Psoas muscle (tissue), 8 donors: ENCODE data around the gene ZNF417. TPM values are rescaled to one million over a fixed set of nuclear protein-coding genes. Genes with fewer than 3 reads are reported as not detected.
A peak's percentile ranks its signal among the peaks of the same experiment; 100 is the strongest.
"Not testable (repeated sequence)": the region's sequence is repeated elsewhere in the genome, so short reads cannot be mapped to it uniquely, and the experiment has no call there.

ENCODE experiments used
- ATAC-seq, 4 donors: fragments of 200-7000 bp; cut with Tn5 transposase; one replicate each; pipeline ENCODE4 v1.9.1; 2020; ENCODE audit warnings: moderate library complexity in 3 of 4, mild to moderate bottlenecking in 2 of 4
- DNase-seq, 2 donors: peaks; one replicate each; pipeline ENCODE4 v3.0.0-alpha.2; 2020
- H3K27ac ChIP-seq: fragments of 200-600 bp; one replicate; pipeline ENCODE4 v1.8.0; 2022
- H3K27me3 ChIP-seq, 3 donors: fragments of 200-600 bp in 1 of 3; one replicate each; pipeline versions ENCODE4 v1.6.1 to v1.8.0; 2013 to 2022; ENCODE audit warnings: low read length in 2 of 3, mild to moderate bottlenecking in 2 of 3, moderate library complexity in 1 of 3; ENCODE audit not compliant: insufficient read depth in 3 of 3
- H3K36me3 ChIP-seq, 2 donors: fragments of 200-600 bp in 1 of 2; one replicate each; pipeline versions ENCODE4 v1.6.1 to v1.8.0; 2013 to 2022; ENCODE audit warnings: low read depth in 1 of 2, mild to moderate bottlenecking in 1 of 2, moderate library complexity in 1 of 2; ENCODE audit not compliant: insufficient read depth in 1 of 2
- H3K4me1 ChIP-seq: fragments of 200-600 bp; one replicate; pipeline ENCODE4 v1.8.0; 2022
- H3K4me3 ChIP-seq: fragments of 200-600 bp; one replicate; pipeline ENCODE4 v1.8.0; 2022; ENCODE audit warnings: mild to moderate bottlenecking
- H3K9me3 ChIP-seq: fragments of 200-600 bp; one replicate; pipeline ENCODE4 v1.8.0; 2022
- WGBS, 3 donors: extraction: QIAGEN DNeasy Blood & Tissue Kit; methylation state at CpG; one replicate each; pipeline versions ENCODE4 v1.1.6 to v1.1.7; 2013; 5-methylcytosine and 5-hydroxymethylcytosine counted together
- intact Hi-C, 2 donors: fragments of 100-400 bp; cut with DNase I; formaldehyde crosslinking; loops; one replicate each; pipeline versions ENCODE4 v1.11.0 to v1.14.2; 2022
- long read RNA-seq, 2 donors: library from polyadenylated mRNA; unstranded; transcript quantifications; one replicate each; pipeline ENCODE4 v2.0.0, GENCODE V29; 2021
- polyA plus RNA-seq, 3 donors: library from polyadenylated mRNA; stranded (reverse); fragments of 200-250 nt; gene quantifications; one replicate each; pipeline ENCODE4 v1.2.3, GENCODE V29; 2013
- total RNA-seq, 4 donors: library from RNA; stranded (reverse); fragmentation: NEBNext Ultra II Directional in 2 of 4; extraction: Animal tissue kit (Norgen Biotek cat#: 25700) in 2 of 4; gene quantifications; one replicate each; pipeline versions ENCODE4 v1.2.1 to v1.2.4, GENCODE V29; 2021 to 2023
- TF ChIP-seq, protein P1 (sequence below): fragments of 200-600 bp; IDR thresholded peaks from one replicate; pipeline ENCODE4 v1.8.0; 2022; ENCODE audit warnings: antibody characterized with exemption
- donor health status: healthy with polysubstance abuse.
- donor health status: DM: no; HTN: no; CAD: no; lungs with moderate emphysema.
- donor health status: Bipolar disorder and iron deficiency.
- donor health status: healthy.
- donor health status: DM: yes; HTN: yes; CAD: no.
- donor health status: DM: no; HTN: no; CAD: no.
- donor health status: DM: no; HTN: no; CAD: no.
- donor health status: DM: yes; HTN: yes; CAD: no.

The ZNF417 gene
- total RNA-seq (1 to 10 TPM; 3.8 to 9.5 (median 7.4) TPM), polyA plus RNA-seq (1 to 10 TPM; 1.5 to 5.2 (median 1.8) TPM)
- long read RNA-seq, donor 1, partial matches to known transcripts: 0 of 1 reads
- long read RNA-seq, donor 1, other reads (novel, unspliced or antisense): 0 of 1 reads
- long read RNA-seq, donor 2, partial matches to known transcripts: 0 of 2 reads
- long read RNA-seq, donor 2, other reads (novel, unspliced or antisense): 1 of 2 reads

DNA sequence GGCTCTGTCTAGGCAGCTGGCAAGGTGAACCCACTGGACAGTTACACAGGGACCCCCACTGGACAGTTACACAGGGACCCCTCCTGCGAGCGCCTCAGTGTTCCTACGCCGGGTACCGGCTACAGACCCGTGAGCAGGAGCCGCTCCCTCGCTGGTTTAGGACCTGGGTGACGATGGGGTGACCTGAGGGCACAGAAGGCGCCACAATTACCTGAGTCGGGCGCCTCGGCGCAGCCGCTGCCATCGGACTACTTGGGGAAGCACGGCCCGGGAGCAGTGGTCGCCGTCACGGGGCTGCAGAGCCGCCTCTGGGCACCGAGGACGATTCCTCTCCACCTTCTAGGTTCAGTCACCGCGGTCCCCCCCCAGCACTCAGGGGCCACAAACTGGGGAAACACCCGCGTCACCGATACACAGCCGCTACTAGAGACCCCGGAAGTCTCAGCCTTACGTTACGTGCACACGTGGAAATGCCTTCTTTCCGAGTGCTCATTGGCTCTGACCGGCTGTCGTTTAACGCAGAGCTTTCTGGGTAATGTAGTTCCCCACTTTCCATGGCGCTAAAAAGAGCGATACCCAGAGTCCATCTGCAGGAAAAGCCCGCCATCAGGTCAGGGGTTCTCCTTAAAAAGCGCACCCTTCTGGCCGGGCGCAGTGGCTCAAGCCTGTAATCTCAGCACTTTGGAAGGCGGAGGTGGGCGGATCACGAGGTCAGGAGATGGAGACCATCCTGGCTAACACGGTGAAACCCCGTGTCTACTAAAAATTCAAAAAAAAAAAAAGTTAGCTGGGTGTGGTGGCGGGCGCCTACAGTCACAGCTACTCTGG, at the start of gene ZNF417:
Gene ZNF417, minus strand, starts transcription at position 425 of the 828 bp plus-strand sequence. Its CDS starts 181 bp downstream, at position 244.
- WGBS, 3 donors: 0 to 1% (median 0%) methylated on average over 43 to 51 of the region's 51 CpGs
- intact Hi-C loops: loop anchor here in 1 of 2 donors (10.0 kb wide), 1 partner anchor 192 kb away; the partner anchor contains the start of gene ZNF671
- DNase-seq (peak; percentile 75 to 85), ATAC-seq (peak; percentile 99 to 100 (median 100))
- Histone ChIP-seq H3K36me3 (peaks cover 0 to 20% of the 10 kb centered on the region in 2 donors), H3K9me3 (peaks cover 12% of the 10 kb centered on the region), H3K27ac (peak within 1 kb of the TSS; percentile 80), H3K4me3 (peak within 1 kb of the TSS; percentile 86)
- H3K4me1 ChIP-seq, H3K27me3 ChIP-seq: not testable (repeated sequence)

DNA sequence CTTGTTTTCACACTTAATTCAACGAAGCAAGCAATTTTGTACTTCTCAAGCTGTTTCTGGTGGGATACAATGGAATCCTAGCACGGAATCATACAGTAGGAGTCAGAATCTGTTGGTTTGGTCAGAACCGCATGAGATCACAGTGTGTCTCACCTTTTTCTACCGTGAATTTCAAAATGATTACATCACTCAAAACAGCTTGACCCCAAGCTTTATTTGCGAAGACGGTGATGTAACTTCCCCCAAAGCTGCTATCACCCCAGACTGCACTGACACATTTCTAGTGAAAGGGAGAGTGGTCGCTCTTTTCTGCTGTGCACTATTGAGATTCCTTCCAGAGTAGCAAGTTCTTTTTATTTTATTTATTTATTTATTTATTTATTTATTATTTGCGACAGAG, 48.4 kb upstream of the ZNF417 start:
- no peak overlapping the region for H3K27ac ChIP-seq
- no peak for DNase-seq
- no peaks in the 10 kb centered on the region for H3K4me1 ChIP-seq
- ATAC-seq: no peak
- TF ChIP-seq, protein P1, sequence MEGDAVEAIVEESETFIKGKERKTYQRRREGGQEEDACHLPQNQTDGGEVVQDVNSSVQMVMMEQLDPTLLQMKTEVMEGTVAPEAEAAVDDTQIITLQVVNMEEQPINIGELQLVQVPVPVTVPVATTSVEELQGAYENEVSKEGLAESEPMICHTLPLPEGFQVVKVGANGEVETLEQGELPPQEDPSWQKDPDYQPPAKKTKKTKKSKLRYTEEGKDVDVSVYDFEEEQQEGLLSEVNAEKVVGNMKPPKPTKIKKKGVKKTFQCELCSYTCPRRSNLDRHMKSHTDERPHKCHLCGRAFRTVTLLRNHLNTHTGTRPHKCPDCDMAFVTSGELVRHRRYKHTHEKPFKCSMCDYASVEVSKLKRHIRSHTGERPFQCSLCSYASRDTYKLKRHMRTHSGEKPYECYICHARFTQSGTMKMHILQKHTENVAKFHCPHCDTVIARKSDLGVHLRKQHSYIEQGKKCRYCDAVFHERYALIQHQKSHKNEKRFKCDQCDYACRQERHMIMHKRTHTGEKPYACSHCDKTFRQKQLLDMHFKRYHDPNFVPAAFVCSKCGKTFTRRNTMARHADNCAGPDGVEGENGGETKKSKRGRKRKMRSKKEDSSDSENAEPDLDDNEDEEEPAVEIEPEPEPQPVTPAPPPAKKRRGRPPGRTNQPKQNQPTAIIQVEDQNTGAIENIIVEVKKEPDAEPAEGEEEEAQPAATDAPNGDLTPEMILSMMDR: no peak
- intact Hi-C loops: no loop called here
- peaks cover 91% of the 10 kb centered on the region for H3K9me3 ChIP-seq
- no peaks in the 10 kb centered on the region for H3K27me3 ChIP-seq
- WGBS, 3 donors: 80 to 93% (median 91%) methylated on average over 8 of the region's 8 CpGs
- peaks cover 0 to 11% of the 10 kb centered on the region in 2 donors for H3K36me3 ChIP-seq
- H3K4me3 ChIP-seq: no peak overlapping the region

DNA sequence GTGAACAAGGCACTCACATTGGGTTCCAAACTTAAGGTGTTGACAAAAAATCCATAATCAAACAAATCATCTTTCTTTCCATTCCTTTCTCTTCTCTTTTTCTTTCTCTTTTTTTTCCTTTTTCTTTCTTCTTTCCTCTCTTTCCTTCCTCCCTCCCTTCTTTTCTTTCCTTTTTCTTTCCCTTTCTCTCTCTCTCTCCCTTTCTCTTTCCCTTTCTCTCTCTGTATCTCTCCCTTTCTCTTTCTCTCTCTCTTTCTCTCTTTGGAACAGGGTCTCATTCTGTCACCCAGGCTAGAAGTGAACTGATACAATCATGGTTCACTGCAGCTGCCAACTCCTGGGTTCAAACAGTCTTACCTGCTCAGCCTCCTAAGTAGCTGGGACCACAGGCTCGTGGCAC, 45.4 kb upstream of the ZNF417 start:
- no peak for ATAC-seq
- Histone ChIP-seq H3K27ac (no peak overlapping the region), H3K4me3 (no peak overlapping the region), H3K9me3 (peaks cover 84% of the 10 kb centered on the region), H3K27me3 (no peaks in the 10 kb centered on the region), H3K4me1 (no peaks in the 10 kb centered on the region), H3K36me3 (peaks cover 0 to 5% of the 10 kb centered on the region in 2 donors)
- TF ChIP-seq, protein P1: no peak
- intact Hi-C loops: no loop called here
- 71 to 84% (median 81%) methylated on average over 1 of the region's 1 CpG for WGBS, 3 donors
- no peak for DNase-seq

DNA sequence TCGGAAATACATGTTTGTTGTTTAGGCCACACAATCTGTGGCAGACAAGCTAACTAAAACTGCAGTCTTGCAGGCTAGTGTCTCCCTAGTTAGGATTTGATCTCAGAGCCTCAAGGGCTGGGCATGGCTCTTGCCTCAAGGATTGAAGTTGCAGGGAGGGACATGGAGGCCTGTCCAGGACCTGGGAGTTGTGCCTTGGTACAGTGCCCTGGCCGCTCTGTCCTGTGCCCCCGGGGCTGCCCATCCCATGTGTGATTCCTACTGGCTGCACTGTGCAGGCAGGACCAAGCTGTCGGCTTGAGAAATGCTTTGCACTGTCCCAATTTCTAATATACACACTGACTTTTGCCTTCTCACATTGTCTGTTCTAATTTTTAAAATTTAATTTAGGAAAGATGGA, 38.6 kb upstream of the ZNF417 start:
- H3K9me3 ChIP-seq: peaks cover 52% of the 10 kb centered on the region
- no peaks in the 10 kb centered on the region for H3K36me3 ChIP-seq
- DNase-seq (no peak), ATAC-seq (no peak)
- H3K27me3 ChIP-seq: no peaks in the 10 kb centered on the region
- H3K4me1 ChIP-seq: no peaks in the 10 kb centered on the region
- TF ChIP-seq, protein P1: no peak
- H3K27ac ChIP-seq: no peak overlapping the region
- H3K4me3 ChIP-seq: no peak overlapping the region
- WGBS, 3 donors: 87 to 91% (median 87%) methylated on average over 4 of the region's 4 CpGs
- intact Hi-C loops: no loop called here

DNA sequence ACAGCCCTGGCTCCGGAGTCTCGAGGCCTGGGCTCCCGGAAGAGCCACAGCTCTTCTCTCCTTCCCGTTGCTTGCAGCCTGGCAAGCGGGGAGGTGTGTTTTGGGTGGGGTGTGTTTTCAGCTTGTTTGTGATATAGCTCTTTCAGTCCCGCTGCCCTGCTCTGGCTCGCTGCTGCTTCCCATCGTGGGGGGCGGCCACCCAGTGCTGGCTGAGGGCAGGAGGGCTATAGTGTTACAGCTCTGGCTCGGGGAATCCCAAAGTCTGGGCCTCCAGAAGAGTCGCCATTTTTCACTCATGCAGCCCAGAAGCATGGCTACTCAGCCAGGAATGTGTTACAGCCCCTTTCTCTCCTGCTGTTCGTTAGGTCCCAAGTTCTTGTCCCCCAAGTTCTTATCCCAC, 33.3 kb upstream of the ZNF417 start:
- H3K36me3 ChIP-seq: no peaks in the 10 kb centered on the region
- ATAC-seq (no peak), DNase-seq (no peak)
- no peak overlapping the region for H3K27ac ChIP-seq
- H3K27me3 ChIP-seq: no peaks in the 10 kb centered on the region
- intact Hi-C loops: no loop called here
- WGBS, 3 donors: 87 to 91% (median 91%) methylated on average over 11 to 12 of the region's 12 CpGs
- H3K4me3 ChIP-seq: no peak overlapping the region
- peaks cover 47% of the 10 kb centered on the region for H3K9me3 ChIP-seq
- TF ChIP-seq, protein P1: no peak
- H3K4me1 ChIP-seq: peaks cover 5% of the 10 kb centered on the region
